Trophoblast cell (in vitro differentiated cells and primary cell): ENCODE measurements around the gene PLXNA1.

Experiments
- DNase-seq, 2 donors: peaks; one replicate each; pipeline ENCODE4 v3.0.0-alpha.2; 2016
- H2AFZ ChIP-seq: 2 replicates; pipeline ENCODE4 v1.6.1; 2013; ENCODE audit warnings: low read length, moderate library complexity, mild to moderate bottlenecking; ENCODE audit not compliant: insufficient read depth, poor library complexity
- H2AK5ac ChIP-seq: 2 replicates; pipeline ENCODE4 v1.6.1; 2013; ENCODE audit warnings: mild to moderate bottlenecking, low read length
- H2BK120ac ChIP-seq: 2 replicates; pipeline ENCODE4 v1.6.1; 2013; ENCODE audit warnings: low read length, mild to moderate bottlenecking, moderate library complexity; ENCODE audit not compliant: insufficient read depth, poor library complexity
- H2BK12ac ChIP-seq: 2 replicates; pipeline ENCODE4 v1.6.1; 2013; ENCODE audit warnings: mild to moderate bottlenecking, low read length, moderate library complexity
- H2BK5ac ChIP-seq: 2 replicates; pipeline ENCODE4 v1.6.1; 2013; ENCODE audit warnings: low read length, low read depth, moderate library complexity, mild to moderate bottlenecking; ENCODE audit not compliant: poor library complexity
- H3K14ac ChIP-seq: 2 replicates; pipeline ENCODE4 v1.6.1; 2013; ENCODE audit warnings: mild to moderate bottlenecking, low read length
- H3K18ac ChIP-seq: 2 replicates; pipeline ENCODE4 v1.6.1; 2013; ENCODE audit warnings: mild to moderate bottlenecking, low read length
- H3K23ac ChIP-seq: 2 replicates; pipeline ENCODE4 v1.6.1; 2013; ENCODE audit warnings: low read length
- H3K27ac ChIP-seq: 2 replicates; pipeline ENCODE4 v1.5.1; 2013; ENCODE audit warnings: low read depth, mild to moderate bottlenecking, inconsistent platforms, low read length, moderate library complexity
- H3K27me3 ChIP-seq: 2 replicates; pipeline ENCODE4 v1.6.1; 2013; ENCODE audit warnings: inconsistent platforms, mild to moderate bottlenecking, low read length, moderate library complexity; ENCODE audit not compliant: insufficient read depth
- H3K36me3 ChIP-seq, 2 experiments: 1 replicate in 1 of 2; 2 replicates in 1 of 2; pipeline ENCODE4 v1.6.1; 2013; ENCODE audit warnings: low read length in 2 of 2, mild to moderate bottlenecking in 2 of 2, moderate library complexity in 1 of 2; ENCODE audit not compliant: insufficient read depth in 2 of 2, control insufficient read depth in 1 of 2
- H3K4ac ChIP-seq: 2 replicates; pipeline ENCODE4 v1.6.1; 2013; ENCODE audit warnings: low read depth, mild to moderate bottlenecking, low read length, moderate library complexity
- H3K4me1 ChIP-seq, 2 experiments: 1 replicate in 1 of 2; 2 replicates in 1 of 2; pipeline ENCODE4 v1.6.1; 2013; ENCODE audit warnings: low read length in 2 of 2, mild to moderate bottlenecking in 2 of 2, moderate library complexity in 1 of 2; ENCODE audit not compliant: insufficient read depth in 2 of 2, control insufficient read depth in 1 of 2
- H3K4me2 ChIP-seq: 2 replicates; pipeline ENCODE4 v1.6.1; 2013; ENCODE audit warnings: inconsistent platforms, mild to moderate bottlenecking, low read length, moderate library complexity
- H3K4me3 ChIP-seq: 2 replicates; pipeline ENCODE4 v1.5.1; 2013; ENCODE audit warnings: mild to moderate bottlenecking, low read depth, low read length, inconsistent platforms
- H3K79me1 ChIP-seq: one replicate; pipeline ENCODE4 v1.6.1; 2013; ENCODE audit warnings: low read length
- H3K79me2 ChIP-seq: 2 replicates; pipeline ENCODE4 v1.6.1; 2013; ENCODE audit warnings: low read length, mild to moderate bottlenecking; ENCODE audit not compliant: control insufficient read depth, insufficient read depth, poor library complexity
- H3K9ac ChIP-seq: 2 replicates; pipeline ENCODE4 v1.6.1; 2013; ENCODE audit warnings: mild to moderate bottlenecking, low read length
- H3K9me3 ChIP-seq: 2 replicates; pipeline ENCODE4 v1.6.1; 2013; ENCODE audit warnings: low read depth, mild to moderate bottlenecking, control low read depth, inconsistent platforms, low read length; ENCODE audit not compliant: insufficient read depth
- H4K12ac ChIP-seq: 2 replicates; pipeline ENCODE4 v1.6.1; 2013; ENCODE audit warnings: low read depth, mild to moderate bottlenecking, low read length, moderate library complexity
- H4K8ac ChIP-seq: 2 replicates; pipeline ENCODE4 v1.6.1; 2013; ENCODE audit warnings: low read depth, mild to moderate bottlenecking, low read length, moderate library complexity
- H4K91ac ChIP-seq: one replicate; pipeline ENCODE4 v1.6.1; 2013; ENCODE audit warnings: low read depth, mild to moderate bottlenecking, low read length, moderate library complexity
- WGBS: extraction: QIAGEN DNeasy Blood & Tissue Kit; methylation state at CpG from one replicate; pipeline ENCODE4 v1.1.7; 2013; ENCODE audit warnings: missing lambda C conversion rate; ENCODE audit not compliant: insufficient read length, insufficient coverage; ENCODE audit errors: extremely low coverage; 5-methylcytosine and 5-hydroxymethylcytosine counted together

PLXNA1 gene

GRCh38 chr3:127013758-127014535, 31.0 kb downstream of the PLXNA1 start:
- Histone ChIP-seq H2BK120ac (no peak overlapping the region), H3K4me1 (no peaks in the 10 kb centered on the region), H4K12ac (no peak overlapping the region), H3K4me2 (no peak overlapping the region), H3K9ac (no peak overlapping the region), H3K4me3 (no peak overlapping the region), H2AFZ (no peak overlapping the region), H3K4ac (no peak overlapping the region), H3K27me3 (no peaks in the 10 kb centered on the region), H3K9me3 (peaks cover 2% of the 10 kb centered on the region), H3K79me1 (peaks cover 4% of the 10 kb centered on the region), H2AK5ac (no peak overlapping the region), H3K14ac (no peak overlapping the region), H3K23ac (no peak overlapping the region), H3K18ac (no peak overlapping the region), H2BK5ac (no peak overlapping the region), H3K36me3 (peaks cover 68 to 81% of the 10 kb centered on the region in 2 experiments), H4K91ac (no peak overlapping the region), H4K8ac (no peak overlapping the region), H3K79me2 (no peaks in the 10 kb centered on the region), H3K27ac (no peak overlapping the region), H2BK12ac (no peak overlapping the region)
- no CpG with 5 or more reads among the region's 50 CpGs for WGBS
- DNase-seq: no peak

GRCh38 chr3:127014536-127015281, 31.8 kb downstream of the PLXNA1 start:
- no peak overlapping the region for H2BK120ac ChIP-seq
- no peaks in the 10 kb centered on the region for H3K79me2 ChIP-seq
- H4K12ac ChIP-seq: no peak overlapping the region
- no peak overlapping the region for H3K4me2 ChIP-seq
- H3K79me1 ChIP-seq: peaks cover 4% of the 10 kb centered on the region
- H3K27me3 ChIP-seq: no peaks in the 10 kb centered on the region
- no peak overlapping the region for H3K4me3 ChIP-seq
- H3K27ac ChIP-seq: no peak overlapping the region
- peaks cover 5 to 6% of the 10 kb centered on the region in 2 experiments for H3K4me1 ChIP-seq
- no peak overlapping the region for H4K8ac ChIP-seq
- no peak overlapping the region for H3K9ac ChIP-seq
- peaks cover 2% of the 10 kb centered on the region for H3K9me3 ChIP-seq
- H2AK5ac ChIP-seq: no peak overlapping the region
- H2BK12ac ChIP-seq: no peak overlapping the region
- H4K91ac ChIP-seq: no peak overlapping the region
- H3K4ac ChIP-seq: no peak overlapping the region
- no peak overlapping the region for H3K14ac ChIP-seq
- no peak overlapping the region for H3K18ac ChIP-seq
- H3K36me3 ChIP-seq: peaks cover 73 to 87% of the 10 kb centered on the region in 2 experiments
- no peak overlapping the region for H2BK5ac ChIP-seq
- H2AFZ ChIP-seq: no peak overlapping the region
- WGBS: no CpG with 5 or more reads among the region's 35 CpGs
- H3K23ac ChIP-seq: no peak overlapping the region
- no peak for DNase-seq

- WGBS: no CpG with 5 or more reads among the region's 17 CpGs
- no peak overlapping the region for H3K4me2 ChIP-seq
- H3K23ac ChIP-seq: no peak overlapping the region
Observed at GRCh38 chr3:127015282-127016042, 32.5 kb downstream of the PLXNA1 start.

GRCh38 chr3:127016043-127016343, 33.1 kb downstream of the PLXNA1 start:
- Histone ChIP-seq H4K12ac (no peak overlapping the region), H3K27me3 (no peaks in the 10 kb centered on the region), H2AK5ac (no peak overlapping the region), H3K4me2 (no peak overlapping the region), H3K4ac (no peak overlapping the region), H3K4me1 (peaks cover 5 to 6% of the 10 kb centered on the region in 2 experiments), H2BK5ac (no peak overlapping the region), H3K4me3 (no peak overlapping the region), H3K23ac (no peak overlapping the region), H3K18ac (no peak overlapping the region), H2AFZ (no peak overlapping the region), H4K8ac (no peak overlapping the region), H3K14ac (no peak overlapping the region), H3K79me1 (peaks cover 2% of the 10 kb centered on the region), H3K36me3 (peaks cover 82 to 89% of the 10 kb centered on the region in 2 experiments), H2BK12ac (no peak overlapping the region), H3K27ac (no peak overlapping the region), H4K91ac (no peak overlapping the region), H3K9ac (no peak overlapping the region), H3K79me2 (no peaks in the 10 kb centered on the region), H2BK120ac (no peak overlapping the region), H3K9me3 (peaks cover 2% of the 10 kb centered on the region)
- no peak for DNase-seq
- WGBS: no CpG with 5 or more reads among the region's 10 CpGs

More at GRCh38 chr3:127015282-127016042, 32.5 kb downstream of the PLXNA1 start:
- Histone ChIP-seq H3K18ac (no peak overlapping the region), H2BK5ac (no peak overlapping the region), H3K4ac (no peak overlapping the region), H4K91ac (no peak overlapping the region), H3K14ac (no peak overlapping the region), H4K12ac (no peak overlapping the region), H3K4me3 (no peak overlapping the region), H2BK120ac (no peak overlapping the region), H3K36me3 (peaks cover 76 to 89% of the 10 kb centered on the region in 2 experiments), H3K79me2 (no peaks in the 10 kb centered on the region), H3K79me1 (peaks cover 4% of the 10 kb centered on the region), H3K9me3 (peaks cover 2% of the 10 kb centered on the region), H4K8ac (no peak overlapping the region), H3K4me1 (peaks cover 5 to 6% of the 10 kb centered on the region in 2 experiments), H2AK5ac (no peak overlapping the region), H2AFZ (no peak overlapping the region), H3K9ac (no peak overlapping the region), H2BK12ac (no peak overlapping the region), H3K27ac (no peak overlapping the region), H3K27me3 (no peaks in the 10 kb centered on the region)
- no peak for DNase-seq
